ENCODE results near the gene CCDC137. TPM values are rescaled to one million over a fixed set of nuclear protein-coding genes. Genes with fewer than 3 reads are reported as not detected.
A peak's percentile ranks its signal among the peaks of the same experiment; 100 is the strongest.

The CCDC137 gene
- total and polyA plus RNA-seq, 2 of the 13 experiments (the other 11 are each of a cell fraction or from before 2014, with no cell fraction given): 14.6 to 39.1 TPM

- TF ChIP-seq ZNF574 (CRISPR knock-in tag; IDR thresholded peaks at IDR 0.05) (peak; percentile 91), SRSF9 (IDR thresholded peaks at IDR 0.05; ENCODE audit: borderline replicate concordance, insufficient read depth, low read depth, low read length, poor library complexity, severe bottlenecking) (no peak), ZNF280B (CRISPR knock-in tag; IDR thresholded peaks at IDR 0.05; ENCODE audit: borderline replicate concordance) (peak; percentile 85), ZC3H13 (CRISPR knock-in tag; IDR thresholded peaks at IDR 0.05) (peak; percentile 91), ATAD3A (CRISPR knock-in tag; IDR thresholded peaks at IDR 0.05) (no peak), GZF1 (CRISPR knock-in tag; IDR thresholded peaks at IDR 0.05) (peak; percentile 82), FOXO4 (CRISPR knock-in tag; conservative IDR thresholded peaks at IDR 0.05) (0 out of 2 replicates have a peak, but pooled peaks have one; percentile 71), RXRA (CRISPR knock-in tag; IDR thresholded peaks at IDR 0.05) (peak; percentile 69), RELA (CRISPR knock-in tag; IDR thresholded peaks at IDR 0.05) (0 out of 2 replicates have a peak, but pooled peaks have one; percentile 10), ZNF460 (CRISPR knock-in tag; IDR thresholded peaks at IDR 0.05; ENCODE audit: borderline replicate concordance) (no peak), RBM22 (optimal IDR thresholded peaks at IDR 0.05; ENCODE audit: low read length) (no peak), ZNF232 (CRISPR knock-in tag; IDR thresholded peaks at IDR 0.05; ENCODE audit: borderline replicate concordance) (peak; percentile 48; the same call in 1 of the 2 replicates), WIZ (CRISPR knock-in tag; IDR thresholded peaks at IDR 0.05) (0 out of 2 replicates have a peak, but pooled peaks have one; percentile 3), HNRNPK (IDR thresholded peaks at IDR 0.05; ENCODE audit: low read depth, low read length, poor library complexity, severe bottlenecking) (peak; percentile 20), ZSCAN9 (CRISPR knock-in tag; IDR thresholded peaks at IDR 0.05; ENCODE audit: borderline replicate concordance) (peak; percentile 36), ATRX (CRISPR knock-in tag; IDR thresholded peaks at IDR 0.05; ENCODE audit: borderline replicate concordance) (no peak), ZNF205 (CRISPR knock-in tag; IDR thresholded peaks at IDR 0.05) (peak; percentile 64; the same call in 1 of the 2 replicates), SKIL (CRISPR knock-in tag; IDR thresholded peaks at IDR 0.05; ENCODE audit: borderline replicate concordance) (peak; percentile 85)
These were observed 47.2 kb downstream of the CCDC137 start (continued) for GRCh38 chr17:81713556-81714411.
